Activated CD8-positive, alpha-beta T cell treated with anti-CD3 and anti-CD28 coated beads, Interleukin-2, amount 10 ng/mL, durations not matched to agents 7 days and 5 days (primary cell): ENCODE measurements around the gene TGFBI. TPM values are rescaled to one million over a fixed set of nuclear protein-coding genes. Genes with fewer than 3 reads are reported as not detected.

Experiments used
- ATAC-seq: fragments of 150-1000 bp; cut with Tn5 transposase; one replicate; pipeline ENCODE4 v1.10.0; 2021; ENCODE audit warnings: moderate library complexity
- CTCF ChIA-PET: fragments of 350-600 bp; sonication (Branson Sonifier 250); formaldehyde crosslinking; loops from one replicate; lab custom pipeline; 2021; ENCODE audit warnings: antibody characterized with exemption; lab: Charles Lee
- POLR2A ChIA-PET: fragments of 350-600 bp; sonication (Branson Sonifier 250); formaldehyde crosslinking; loops from one replicate; lab custom pipeline; 2021; ENCODE audit warnings: antibody characterized with exemption; lab: Charles Lee
- DNase-seq: peaks from one replicate; pipeline ENCODE4 v3.0.0-alpha.2; 2020
- H3K27ac Mint-ChIP-seq: one replicate; pipeline ENCODE4 v1.8.0; 2021; ENCODE audit warnings: mild to moderate bottlenecking, mixed read lengths
- H3K27me3 Mint-ChIP-seq: one replicate; pipeline ENCODE4 v1.8.0; 2021; ENCODE audit warnings: low read depth, mixed read lengths
- H3K36me3 Mint-ChIP-seq: one replicate; pipeline ENCODE4 v1.8.0; 2021; ENCODE audit warnings: low read depth, mixed read lengths
- H3K4me1 Mint-ChIP-seq: one replicate; pipeline ENCODE4 v1.8.0; 2021; ENCODE audit warnings: low read depth, mixed read lengths
- H3K4me3 Mint-ChIP-seq: one replicate; pipeline ENCODE4 v1.8.0; 2021; ENCODE audit warnings: mild to moderate bottlenecking, mixed read lengths
- H3K9me3 Mint-ChIP-seq: one replicate; pipeline ENCODE4 v1.8.0; 2022; ENCODE audit warnings: mixed read lengths; ENCODE audit not compliant: insufficient read depth
- total RNA-seq, 2 experiments: library from RNA; stranded (reverse); gene quantifications; one replicate each; pipeline ENCODE4 v1.2.3, GENCODE V29; 2021

The TGFBI gene
- total RNA-seq, 2 experiments from 2014 or later = not detected

- H3K27ac Mint-ChIP-seq = no peak overlapping the region
- peaks cover 10% of the 10 kb centered on the region for H3K27me3 Mint-ChIP-seq
- H3K4me1 Mint-ChIP-seq = no peaks in the 10 kb centered on the region
- no peaks in the 10 kb centered on the region for H3K9me3 Mint-ChIP-seq
- no peak overlapping the region for H3K4me3 Mint-ChIP-seq
- no peaks in the 10 kb centered on the region for H3K36me3 Mint-ChIP-seq
- ATAC-seq = no peak
- ChIA-PET POLR2A (no interaction called here), CTCF (no interaction called here)
- DNase-seq = no peak
Observed at GRCh38 chr5:135993335-135993879, 35.4 kb upstream of the TGFBI start.

GRCh38 chr5:135993880-135994636 is 34.7 kb upstream of the TGFBI start:
- DNase-seq (no peak), ATAC-seq (no peak)
- no peak overlapping the region for H3K4me3 Mint-ChIP-seq
- POLR2A ChIA-PET = no interaction called here
- H3K4me1 Mint-ChIP-seq = no peaks in the 10 kb centered on the region
- H3K36me3 Mint-ChIP-seq = no peaks in the 10 kb centered on the region
- peaks cover 8% of the 10 kb centered on the region for H3K27me3 Mint-ChIP-seq
- H3K9me3 Mint-ChIP-seq = no peaks in the 10 kb centered on the region
- CTCF ChIA-PET = no interaction called here
- H3K27ac Mint-ChIP-seq = no peak overlapping the region

GRCh38 chr5:135995976-135996375 is 32.8 kb upstream of the TGFBI start:
- Mint-ChIP-seq H3K9me3 (no peaks in the 10 kb centered on the region), H3K4me1 (no peaks in the 10 kb centered on the region), H3K4me3 (no peak overlapping the region), H3K27me3 (peaks cover 3% of the 10 kb centered on the region), H3K36me3 (no peaks in the 10 kb centered on the region), H3K27ac (no peak overlapping the region)
- ChIA-PET CTCF (no interaction called here), POLR2A (no interaction called here)
- ATAC-seq (no peak), DNase-seq (no peak)

- ChIA-PET CTCF (no interaction called here), POLR2A (no interaction called here)
- no peaks in the 10 kb centered on the region for H3K36me3 Mint-ChIP-seq
- ATAC-seq (no peak), DNase-seq (no peak)
- no peaks in the 10 kb centered on the region for H3K9me3 Mint-ChIP-seq
- peaks cover 3% of the 10 kb centered on the region for H3K27me3 Mint-ChIP-seq
- no peak overlapping the region for H3K27ac Mint-ChIP-seq
- no peaks in the 10 kb centered on the region for H3K4me1 Mint-ChIP-seq
- no peak overlapping the region for H3K4me3 Mint-ChIP-seq
Observed at GRCh38 chr5:135996611-135997010, 32.2 kb upstream of the TGFBI start.

GRCh38 chr5:135997673-135998335 is 31.0 kb upstream of the TGFBI start:
- Mint-ChIP-seq H3K4me3 (no peak overlapping the region), H3K27ac (no peak overlapping the region), H3K4me1 (no peaks in the 10 kb centered on the region), H3K36me3 (no peaks in the 10 kb centered on the region), H3K27me3 (peaks cover 3% of the 10 kb centered on the region), H3K9me3 (no peaks in the 10 kb centered on the region)
- CTCF ChIA-PET = no interaction called here
- POLR2A ChIA-PET = no interaction called here
- DNase-seq (no peak), ATAC-seq (no peak)

- Mint-ChIP-seq H3K27me3 (peaks cover 3% of the 10 kb centered on the region), H3K36me3 (no peaks in the 10 kb centered on the region), H3K4me3 (no peak overlapping the region), H3K9me3 (no peaks in the 10 kb centered on the region), H3K4me1 (no peaks in the 10 kb centered on the region), H3K27ac (no peak overlapping the region)
- no peak for DNase-seq
- no peak for ATAC-seq
- ChIA-PET CTCF (no interaction called here), POLR2A (interaction anchor here (0.7 kb wide), 1 partner anchor 26 kb away, joined by 3 read pairs; no protein-coding TSS in a partner anchor)
Observed at GRCh38 chr5:135998889-135999288, 29.9 kb upstream of the TGFBI start.

GRCh38 chr5:135999406-136000139 is 29.2 kb upstream of the TGFBI start:
- POLR2A ChIA-PET = no interaction called here

GRCh38 chr5:136000147-136000546 is 28.6 kb upstream of the TGFBI start:
- Mint-ChIP-seq H3K4me3 (no peak overlapping the region), H3K27ac (no peak overlapping the region), H3K27me3 (no peaks in the 10 kb centered on the region), H3K4me1 (no peaks in the 10 kb centered on the region), H3K36me3 (no peaks in the 10 kb centered on the region), H3K9me3 (no peaks in the 10 kb centered on the region)
- ChIA-PET CTCF (no interaction called here), POLR2A (no interaction called here)
- ATAC-seq = no peak
- no peak for DNase-seq

More at GRCh38 chr5:135999406-136000139, 29.2 kb upstream of the TGFBI start:
- CTCF ChIA-PET = no interaction called here
- H3K27me3 Mint-ChIP-seq = peaks cover 3% of the 10 kb centered on the region
- no peaks in the 10 kb centered on the region for H3K9me3 Mint-ChIP-seq
- no peak overlapping the region for H3K27ac Mint-ChIP-seq
- H3K4me1 Mint-ChIP-seq = no peaks in the 10 kb centered on the region
- no peak overlapping the region for H3K4me3 Mint-ChIP-seq
- DNase-seq (no peak), ATAC-seq (no peak)
- H3K36me3 Mint-ChIP-seq = no peaks in the 10 kb centered on the region

GRCh38 chr5:136000932-136001331 is 27.9 kb upstream of the TGFBI start:
- Mint-ChIP-seq H3K27ac (no peak overlapping the region), H3K4me3 (no peak overlapping the region), H3K9me3 (no peaks in the 10 kb centered on the region), H3K36me3 (no peaks in the 10 kb centered on the region), H3K4me1 (no peaks in the 10 kb centered on the region), H3K27me3 (no peaks in the 10 kb centered on the region)
- ChIA-PET CTCF (no interaction called here), POLR2A (no interaction called here)
- DNase-seq (no peak), ATAC-seq (no peak)

GRCh38 chr5:136001466-136001981 is 27.3 kb upstream of the TGFBI start:
- no peaks in the 10 kb centered on the region for H3K36me3 Mint-ChIP-seq
- ATAC-seq (no peak), DNase-seq (no peak)
- H3K4me1 Mint-ChIP-seq = no peaks in the 10 kb centered on the region
- H3K9me3 Mint-ChIP-seq = no peaks in the 10 kb centered on the region
- no peak overlapping the region for H3K27ac Mint-ChIP-seq
- no peaks in the 10 kb centered on the region for H3K27me3 Mint-ChIP-seq
- ChIA-PET POLR2A (no interaction called here), CTCF (no interaction called here)
- no peak overlapping the region for H3K4me3 Mint-ChIP-seq

GRCh38 chr5:136004436-136004835 is 24.4 kb upstream of the TGFBI start:
- POLR2A ChIA-PET = no interaction called here
- no peaks in the 10 kb centered on the region for H3K9me3 Mint-ChIP-seq
- no peak for DNase-seq

GRCh38 chr5:136005476-136005875 is 23.3 kb upstream of the TGFBI start:
- DNase-seq (no peak), ATAC-seq (no peak)
- Mint-ChIP-seq H3K4me1 (no peaks in the 10 kb centered on the region), H3K4me3 (no peak overlapping the region), H3K36me3 (no peaks in the 10 kb centered on the region), H3K9me3 (no peaks in the 10 kb centered on the region), H3K27me3 (no peaks in the 10 kb centered on the region), H3K27ac (no peak overlapping the region)
- ChIA-PET CTCF (no interaction called here), POLR2A (no interaction called here)

More at GRCh38 chr5:136004436-136004835, 24.4 kb upstream of the TGFBI start:
- CTCF ChIA-PET = no interaction called here
- Mint-ChIP-seq H3K27ac (no peak overlapping the region), H3K4me3 (no peak overlapping the region), H3K36me3 (no peaks in the 10 kb centered on the region), H3K4me1 (no peaks in the 10 kb centered on the region), H3K27me3 (no peaks in the 10 kb centered on the region)
- ATAC-seq = no peak
